Calu3 (cell line): ENCODE results near the gene UGGT2. TPM values are rescaled to one million over a fixed set of nuclear protein-coding genes. Genes with fewer than 3 reads are reported as not detected.
A peak's percentile ranks its signal among the peaks of the same experiment; 100 is the strongest.

Experiments used
- BruUV-seq: library from RNA; stranded (reverse); fragments of 400-500 nt; replicated peaks from 2 replicates; lab custom pipeline; 2021; lab: Mats Ljungman, UMichigan
- CTCF ChIA-PET: fragments of 300-600 bp; sonication (Branson Sonifier 250); formaldehyde crosslinking; loops from one replicate; lab custom pipeline; 2022; ENCODE audit warnings: antibody characterized with exemption; lab: Charles Lee
- DNase-seq: peaks from one replicate; pipeline ENCODE4 v3.0.0; 2022
- H3K27ac Mint-ChIP-seq: one replicate; pipeline ENCODE4 v1.8.0; 2022; ENCODE audit warnings: mixed read lengths; ENCODE audit not compliant: unreplicated experiment
- H3K27me3 Mint-ChIP-seq: one replicate; pipeline ENCODE4 v1.8.0; 2022; ENCODE audit warnings: mixed read lengths; ENCODE audit not compliant: unreplicated experiment
- H3K36me3 Mint-ChIP-seq: one replicate; pipeline ENCODE4 v1.8.0; 2022; ENCODE audit warnings: mild to moderate bottlenecking, moderate library complexity, mixed read lengths; ENCODE audit not compliant: insufficient read depth, unreplicated experiment
- H3K4me1 Mint-ChIP-seq: one replicate; pipeline ENCODE4 v1.8.0; 2022; ENCODE audit warnings: mild to moderate bottlenecking, low read depth, mixed read lengths; ENCODE audit not compliant: unreplicated experiment
- H3K4me3 Mint-ChIP-seq: one replicate; pipeline ENCODE4 v1.8.0; 2022; ENCODE audit warnings: mild to moderate bottlenecking, low read depth, moderate library complexity, mixed read lengths; ENCODE audit not compliant: unreplicated experiment
- H3K9me3 Mint-ChIP-seq: one replicate; pipeline ENCODE4 v1.8.0; 2022; ENCODE audit warnings: low read depth, mixed read lengths; ENCODE audit not compliant: unreplicated experiment
- CTCF ChIP-seq: fragments of 200-600 bp; IDR thresholded peaks from one replicate; pipeline ENCODE4 v1.8.0; 2022; ENCODE audit warnings: antibody characterized with exemption; ENCODE audit not compliant: unreplicated experiment
- intact Hi-C: fragments of 100-400 bp; cut with micrococcal nuclease; formaldehyde crosslinking; loops from one replicate; pipeline ENCODE4 v1.10.0; 2022; ENCODE audit not compliant: unreplicated experiment
- total RNA-seq: library from RNA; stranded (reverse); gene quantifications from 2 replicates; pipeline ENCODE4 v1.2.3, GENCODE V29; 2022

UGGT2 gene
- total RNA-seq, 1 experiment from 2014 or later: 12.1 TPM

- TF ChIP-seq CTCF: no peak
- H3K36me3 Mint-ChIP-seq: peaks cover 2% of the 10 kb centered on the region
- H3K27ac Mint-ChIP-seq: no peak overlapping the region
- H3K4me3 Mint-ChIP-seq: no peak overlapping the region
- no peaks in the 10 kb centered on the region for H3K9me3 Mint-ChIP-seq
- CTCF ChIA-PET: interaction anchor here (0.5 kb wide), 1 partner anchor 942 kb away, joined by 3 read pairs; no protein-coding TSS in a partner anchor
- intact Hi-C loops: no loop called here
- no peak for DNase-seq
- H3K4me1 Mint-ChIP-seq: no peaks in the 10 kb centered on the region
- H3K27me3 Mint-ChIP-seq: no peaks in the 10 kb centered on the region
- no TSS peak for BruUV-seq
Measured at GRCh38 chr13:96025283-96025682, 27.9 kb downstream of the UGGT2 start.

GRCh38 chr13:96020931-96021330, 32.3 kb downstream of the UGGT2 start:
- TF ChIP-seq CTCF: no peak
- no TSS peak for BruUV-seq
- peaks cover 5% of the 10 kb centered on the region for H3K36me3 Mint-ChIP-seq
- intact Hi-C loops: loop anchor here (1.0 to 2.0 kb wide), 3 partner anchors 208 to 938 kb away; no protein-coding TSS in a partner anchor
- H3K4me1 Mint-ChIP-seq: no peaks in the 10 kb centered on the region
- no peak for DNase-seq
- no peaks in the 10 kb centered on the region for H3K27me3 Mint-ChIP-seq
- CTCF ChIA-PET: no interaction called here
- H3K4me3 Mint-ChIP-seq: no peak overlapping the region
- no peak overlapping the region for H3K27ac Mint-ChIP-seq
- H3K9me3 Mint-ChIP-seq: no peaks in the 10 kb centered on the region

GRCh38 chr13:96020155-96020575, 33.0 kb downstream of the UGGT2 start:
- CTCF ChIA-PET: interaction anchor here (1.0 to 1.4 kb wide), 3 partner anchors 33 to 797 kb away, joined by 5 to 8 read pairs (median 6); partner anchors contain the start of gene UGGT2
- no peak for TF ChIP-seq CTCF
- no TSS peak for BruUV-seq
- intact Hi-C loops: loop anchor here (1.0 to 2.0 kb wide), 3 partner anchors 209 to 939 kb away; no protein-coding TSS in a partner anchor
- Mint-ChIP-seq H3K9me3 (no peaks in the 10 kb centered on the region), H3K4me3 (no peak overlapping the region), H3K36me3 (peaks cover 5% of the 10 kb centered on the region), H3K4me1 (no peaks in the 10 kb centered on the region), H3K27ac (no peak overlapping the region), H3K27me3 (no peaks in the 10 kb centered on the region)
- peak; percentile 23 for DNase-seq

DNA sequence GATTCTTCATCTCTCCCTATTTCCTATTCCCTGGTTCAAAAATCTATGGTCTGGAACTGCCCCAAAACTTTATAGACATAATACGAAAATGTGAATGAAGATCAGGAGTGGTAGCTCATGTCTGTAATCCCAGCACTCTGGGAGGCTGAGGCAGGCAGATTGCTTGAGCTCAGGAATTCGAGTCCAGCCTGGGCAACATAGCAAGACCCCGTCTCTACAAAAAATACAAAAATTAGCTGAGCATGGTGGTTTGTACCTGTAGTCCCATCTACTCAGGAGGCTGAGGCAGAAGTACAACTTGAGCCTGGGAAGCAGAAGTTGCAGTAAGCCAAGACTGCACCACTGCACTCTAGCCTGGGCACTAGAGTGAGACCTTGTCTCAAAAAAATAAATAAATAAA, 35.1 kb downstream of the UGGT2 start:
- H3K27me3 Mint-ChIP-seq: no peaks in the 10 kb centered on the region
- intact Hi-C loops: no loop called here
- DNase-seq: no peak
- no peak for TF ChIP-seq CTCF
- no peaks in the 10 kb centered on the region for H3K9me3 Mint-ChIP-seq
- H3K4me1 Mint-ChIP-seq: no peaks in the 10 kb centered on the region
- peaks cover 5% of the 10 kb centered on the region for H3K36me3 Mint-ChIP-seq
- no TSS peak for BruUV-seq
- H3K27ac Mint-ChIP-seq: no peak overlapping the region
- no peak overlapping the region for H3K4me3 Mint-ChIP-seq
- CTCF ChIA-PET: no interaction called here
